Keratinocyte (primary cell): Measurements from ENCODE around the gene PRKCE. TPM values are rescaled to one million over a fixed set of nuclear protein-coding genes. Genes with fewer than 3 reads are reported as not detected.

Experiments used
- DNase-seq: peaks from one replicate; pipeline ENCODE4 v3.0.0-alpha.2; 2011; ENCODE audit warnings: low read depth, missing footprints, low spot score
- FAIRE-seq: peaks from 2 replicates; lab custom pipeline; 2011; peaks lifted over from hg19 to GRCh38; lab: Jason Lieb, UNC
- H2AFZ ChIP-seq: 2 replicates; pipeline ENCODE4 v1.6.0; 2012; ENCODE audit warnings: low read length, control low read depth, inconsistent platforms; ENCODE audit not compliant: control insufficient read depth
- H3K27ac ChIP-seq: 2 replicates; pipeline ENCODE4 v1.5.1; 2011; ENCODE audit warnings: low read length; ENCODE audit not compliant: control insufficient read depth, insufficient read depth
- H3K27me3 ChIP-seq: 3 replicates; pipeline ENCODE4 v1.6.0; 2011; ENCODE audit warnings: low read length; ENCODE audit not compliant: control insufficient read depth, insufficient read depth; ENCODE audit errors: extremely low read depth
- H3K36me3 ChIP-seq, 2 experiments: 2 replicates in 1 of 2; 3 replicates in 1 of 2; pipeline ENCODE4 v1.5.1; 2011; ENCODE audit warnings: low read length in 2 of 2, mild to moderate bottlenecking in 1 of 2; ENCODE audit not compliant: control insufficient read depth in 2 of 2, insufficient read depth in 2 of 2; ENCODE audit errors: extremely low read depth in 1 of 2
- H3K4me1 ChIP-seq: 3 replicates; pipeline ENCODE4 v1.5.1; 2011; ENCODE audit warnings: low read length; ENCODE audit not compliant: control insufficient read depth, insufficient read depth; ENCODE audit errors: extremely low read depth
- H3K4me2 ChIP-seq: 3 replicates; pipeline ENCODE4 v1.6.0; 2011; ENCODE audit warnings: low read depth, low read length; ENCODE audit not compliant: control insufficient read depth, insufficient read depth; ENCODE audit errors: extremely low read depth
- H3K4me3 ChIP-seq, 3 experiments: fragments of 200-600 bp in 1 of 3; sonication (generic) in 1 of 3; 2 replicates in 2 of 3; 3 replicates in 1 of 3; pipeline ENCODE4 v1.5.1; 2011 to 2016; ENCODE audit warnings: low read length in 3 of 3, mild to moderate bottlenecking in 3 of 3, control low read depth in 2 of 3, inconsistent platforms in 1 of 3, low read depth in 1 of 3, mixed read lengths in 1 of 3, mixed run types in 1 of 3, moderate library complexity in 1 of 3; ENCODE audit not compliant: control insufficient read depth in 2 of 3, insufficient read depth in 2 of 3; ENCODE audit errors: extremely low read depth in 1 of 3
- H3K79me2 ChIP-seq: 2 replicates; pipeline ENCODE4 v1.6.0; 2012; ENCODE audit warnings: low read length; ENCODE audit not compliant: control insufficient read depth, insufficient read depth
- H3K9ac ChIP-seq: 3 replicates; pipeline ENCODE4 v1.6.0; 2011; ENCODE audit warnings: low read length; ENCODE audit not compliant: control insufficient read depth, insufficient read depth; ENCODE audit errors: extremely low read depth
- H3K9me1 ChIP-seq: 3 replicates; pipeline ENCODE4 v1.6.0; 2011; ENCODE audit warnings: low read length; ENCODE audit not compliant: control insufficient read depth, insufficient read depth; ENCODE audit errors: extremely low read depth
- H3K9me3 ChIP-seq: 2 replicates; pipeline ENCODE4 v1.5.1; 2012; ENCODE audit warnings: low read depth, low read length; ENCODE audit not compliant: control insufficient read depth
- H4K20me1 ChIP-seq: 3 replicates; pipeline ENCODE4 v1.6.0; 2011; ENCODE audit warnings: low read length; ENCODE audit not compliant: control insufficient read depth, insufficient read depth; ENCODE audit errors: extremely low read depth
- EZH2 ChIP-seq: IDR thresholded peaks from one replicate; pipeline ENCODE4 v1.6.1; 2012; ENCODE audit warnings: inconsistent platforms, mild to moderate bottlenecking, low read length, moderate library complexity
- dilution Hi-C: fragments of 300-500 bp; cut with MboI; formaldehyde crosslinking; loops from one replicate; pipeline ENCODE4 v1.7.0; 2020; ENCODE audit warnings: low sequenced_read_pairs; ENCODE audit not compliant: extremely low pct_ligation_motif_present
- polyA plus RNA-seq, 5 experiments: library from polyadenylated mRNA; depleted of rRNA in 3 of 5; stranded (reverse) in 3 of 5; stranded (forward) in 1 of 5; unstranded in 1 of 5; fragments of >200 nt; gene quantifications; 1 replicate in 1 of 5; 2 replicates in 3 of 5; 3 replicates in 1 of 5; pipeline versions ENCODE4 v1.2.1 to v1.2.3, GENCODE V29; 2011 to 2012; ENCODE audit warnings: missing spikeins in 2 of 5, low read depth in 1 of 5, low replicate concordance in 1 of 5
- TF ChIP-seq, protein P1 (sequence below), 3 experiments: IDR thresholded peaks in 1 of 3; conservative IDR thresholded peaks in 1 of 3; optimal IDR thresholded peaks in 1 of 3; 2 replicates in 2 of 3; 3 replicates in 1 of 3; pipeline versions ENCODE3 to v1.5.1; 2011; ENCODE audit warnings: low read length in 3 of 3, mild to moderate bottlenecking in 3 of 3, moderate library complexity in 2 of 3, control low read depth in 1 of 3, inconsistent platforms in 1 of 3; ENCODE audit not compliant: insufficient read depth in 2 of 3; ENCODE audit errors: extremely low read depth in 1 of 3

The PRKCE gene
- polyA plus RNA-seq, 1 donor (not counting 4 experiments of a cell fraction or from before 2014, with no cell fraction given), result 2.0 TPM

DNA sequence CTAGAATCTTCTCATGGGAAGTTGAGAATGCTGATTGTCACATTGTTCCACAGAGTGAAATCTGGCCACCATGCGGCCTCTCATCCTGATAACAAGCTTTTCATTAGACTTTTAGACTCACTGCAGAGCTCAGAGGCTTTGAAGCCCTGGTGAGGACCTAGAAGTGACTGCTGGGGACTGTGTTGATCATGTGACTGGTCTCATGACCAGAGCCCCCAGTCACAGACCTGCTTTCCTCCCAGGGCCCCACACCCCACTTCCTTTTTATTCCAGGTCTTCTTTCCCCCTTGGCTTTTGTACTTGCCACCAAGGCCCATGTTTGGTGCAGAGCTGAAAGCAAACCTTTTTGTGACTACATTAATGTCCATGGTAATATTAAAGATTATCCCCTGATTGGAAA, 45.2 kb downstream of the PRKCE start:
- H4K20me1 ChIP-seq, result no peaks in the 10 kb centered on the region
- no peaks in the 10 kb centered on the region for H3K9me3 ChIP-seq
- peaks cover 13% of the 10 kb centered on the region for H3K4me1 ChIP-seq
- no peak overlapping the region for H3K9ac ChIP-seq
- DNase-seq, result no peak
- H3K36me3 ChIP-seq, result no peaks in the 10 kb centered on the region
- dilution Hi-C loops, result no loop called here
- no peaks in the 10 kb centered on the region for H3K27me3 ChIP-seq
- H3K27ac ChIP-seq, result no peak overlapping the region
- no peak for FAIRE-seq
- no peaks in the 10 kb centered on the region for H3K79me2 ChIP-seq
- no peak for TF ChIP-seq EZH2
- TF ChIP-seq, protein P1, sequence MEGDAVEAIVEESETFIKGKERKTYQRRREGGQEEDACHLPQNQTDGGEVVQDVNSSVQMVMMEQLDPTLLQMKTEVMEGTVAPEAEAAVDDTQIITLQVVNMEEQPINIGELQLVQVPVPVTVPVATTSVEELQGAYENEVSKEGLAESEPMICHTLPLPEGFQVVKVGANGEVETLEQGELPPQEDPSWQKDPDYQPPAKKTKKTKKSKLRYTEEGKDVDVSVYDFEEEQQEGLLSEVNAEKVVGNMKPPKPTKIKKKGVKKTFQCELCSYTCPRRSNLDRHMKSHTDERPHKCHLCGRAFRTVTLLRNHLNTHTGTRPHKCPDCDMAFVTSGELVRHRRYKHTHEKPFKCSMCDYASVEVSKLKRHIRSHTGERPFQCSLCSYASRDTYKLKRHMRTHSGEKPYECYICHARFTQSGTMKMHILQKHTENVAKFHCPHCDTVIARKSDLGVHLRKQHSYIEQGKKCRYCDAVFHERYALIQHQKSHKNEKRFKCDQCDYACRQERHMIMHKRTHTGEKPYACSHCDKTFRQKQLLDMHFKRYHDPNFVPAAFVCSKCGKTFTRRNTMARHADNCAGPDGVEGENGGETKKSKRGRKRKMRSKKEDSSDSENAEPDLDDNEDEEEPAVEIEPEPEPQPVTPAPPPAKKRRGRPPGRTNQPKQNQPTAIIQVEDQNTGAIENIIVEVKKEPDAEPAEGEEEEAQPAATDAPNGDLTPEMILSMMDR (optimal IDR thresholded peaks at IDR 0.05 in 1 of 3, IDR thresholded peaks at IDR 0.05 in 1 of 3, conservative IDR thresholded peaks at IDR 0.05 in 1 of 3; ENCODE audit: extremely low read depth in 1 of 3, insufficient read depth in 2 of 3, low read length in 3 of 3), result no peak
- H2AFZ ChIP-seq, result no peak overlapping the region
- H3K9me1 ChIP-seq, result peaks cover 6% of the 10 kb centered on the region
- no peak overlapping the region for H3K4me2 ChIP-seq
- H3K4me3 ChIP-seq, result no peak overlapping the region

DNA sequence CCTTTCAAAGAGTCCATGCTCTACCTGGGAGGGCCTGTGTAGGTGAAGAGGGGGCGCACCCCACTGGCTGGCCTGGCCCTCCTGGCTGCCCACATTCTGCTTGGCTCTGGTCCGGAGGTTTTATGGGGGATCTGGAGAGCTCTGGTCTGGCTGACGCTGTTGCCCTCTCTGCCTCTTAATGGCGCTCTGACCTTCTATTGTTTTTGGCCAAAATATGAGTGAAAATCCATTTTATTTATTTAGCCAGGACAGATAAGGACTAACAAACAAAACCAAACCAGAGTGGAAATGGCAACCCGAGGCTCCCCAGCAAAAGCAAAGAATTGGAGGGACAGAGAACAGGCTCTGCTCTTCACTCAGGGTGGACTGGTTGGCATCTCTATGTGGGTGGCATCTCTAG, 45.7 kb downstream of the PRKCE start:
- Histone ChIP-seq H4K20me1 (no peaks in the 10 kb centered on the region), H3K4me3 (no peak overlapping the region), H3K4me1 (peaks cover 13% of the 10 kb centered on the region), H3K36me3 (no peaks in the 10 kb centered on the region), H3K27ac (no peak overlapping the region), H3K4me2 (no peak overlapping the region), H3K9me1 (peaks cover 6% of the 10 kb centered on the region), H2AFZ (no peak overlapping the region), H3K79me2 (no peaks in the 10 kb centered on the region), H3K9me3 (no peaks in the 10 kb centered on the region), H3K9ac (no peak overlapping the region), H3K27me3 (no peaks in the 10 kb centered on the region)
- TF ChIP-seq, protein P1 (optimal IDR thresholded peaks at IDR 0.05 in 1 of 3, IDR thresholded peaks at IDR 0.05 in 1 of 3, conservative IDR thresholded peaks at IDR 0.05 in 1 of 3; ENCODE audit: extremely low read depth in 1 of 3, insufficient read depth in 2 of 3, low read length in 3 of 3), result no peak
- TF ChIP-seq EZH2, result no peak
- FAIRE-seq, result no peak
- dilution Hi-C loops, result no loop called here
- no peak for DNase-seq
